ENCODE results near the gene PER3.

Gene PER3

GRCh38 chr1:7831458-7831857 is 47.4 kb downstream of the PER3 start:
- in situ Hi-C loops (cut with MboI; ENCODE audit: low sequenced_read_pairs) = no loop called here

- in situ Hi-C loops (cut with MboI; ENCODE audit: low sequenced_read_pairs) = no loop called here
Observed at GRCh38 chr1:7833035-7833434, 48.9 kb downstream of the PER3 start.

- in situ Hi-C loops (cut with MboI; ENCODE audit: low sequenced_read_pairs) = no loop called here
Observed at GRCh38 chr1:7838714-7839113, 54.6 kb downstream of the PER3 start.

- in situ Hi-C loops (cut with MboI; ENCODE audit: low sequenced_read_pairs) = no loop called here
Observed at GRCh38 chr1:7839526-7839925, 55.4 kb downstream of the PER3 start.

- in situ Hi-C loops (cut with MboI; ENCODE audit: low sequenced_read_pairs) = no loop called here
Observed at GRCh38 chr1:7842517-7842916, 58.4 kb downstream of the PER3 start.

- in situ Hi-C loops (cut with MboI; ENCODE audit: low sequenced_read_pairs) = no loop called here
Observed at GRCh38 chr1:7845761-7846160, 61.7 kb downstream of the PER3 start.

- in situ Hi-C loops (cut with MboI; ENCODE audit: low sequenced_read_pairs) = no loop called here
Observed at GRCh38 chr1:7846656-7847055, 62.6 kb downstream of the PER3 start.

- in situ Hi-C loops (cut with MboI; ENCODE audit: low sequenced_read_pairs) = no loop called here
Observed at GRCh38 chr1:7847599-7847998, 63.5 kb downstream of the PER3 start.

- in situ Hi-C loops (cut with MboI; ENCODE audit: low sequenced_read_pairs) = no loop called here
Observed at GRCh38 chr1:7850786-7851185, 66.7 kb downstream of the PER3 start.

- in situ Hi-C loops (cut with MboI; ENCODE audit: low sequenced_read_pairs) = no loop called here
Observed at GRCh38 chr1:7852804-7853683, 69.0 kb downstream of the PER3 start, which contains the start of gene UTS2. Gene UTS2, minus strand, starts transcription at chr1:7853065. Its CDS starts 62 bp downstream, at chr1:7853003.

GRCh38 chr1:7853684-7854026 is 69.6 kb downstream of the PER3 start:
- in situ Hi-C loops (cut with MboI; ENCODE audit: low sequenced_read_pairs) = no loop called here

- in situ Hi-C loops (cut with MboI; ENCODE audit: low sequenced_read_pairs) = no loop called here
Observed at GRCh38 chr1:7856345-7856744, 72.3 kb downstream of the PER3 start.

- in situ Hi-C loops (cut with MboI; ENCODE audit: low sequenced_read_pairs) = no loop called here
Observed at GRCh38 chr1:7857000-7857399, 72.9 kb downstream of the PER3 start.

GRCh38 chr1:7857985-7858384 is 73.9 kb downstream of the PER3 start:
- in situ Hi-C loops (cut with MboI; ENCODE audit: low sequenced_read_pairs) = no loop called here

GRCh38 chr1:7859406-7859805 is 75.3 kb downstream of the PER3 start:
- in situ Hi-C loops (cut with MboI; ENCODE audit: low sequenced_read_pairs) = no loop called here

- in situ Hi-C loops (cut with MboI; ENCODE audit: low sequenced_read_pairs) = no loop called here
Observed at GRCh38 chr1:7860130-7860529, 76.0 kb downstream of the PER3 start.

GRCh38 chr1:7861452-7861851 is 77.4 kb downstream of the PER3 start:
- in situ Hi-C loops (cut with MboI; ENCODE audit: low sequenced_read_pairs) = no loop called here

- in situ Hi-C loops (cut with MboI; ENCODE audit: low sequenced_read_pairs) = no loop called here
Observed at GRCh38 chr1:7862211-7863060, 78.3 kb downstream of the PER3 start.

- in situ Hi-C loops (cut with MboI; ENCODE audit: low sequenced_read_pairs) = no loop called here
Observed at GRCh38 chr1:7863756-7864328, 79.8 kb downstream of the PER3 start.

- in situ Hi-C loops (cut with MboI; ENCODE audit: low sequenced_read_pairs) = no loop called here
Observed at GRCh38 chr1:7865978-7866377, 81.9 kb downstream of the PER3 start.

GRCh38 chr1:7868070-7868780 is 84.1 kb downstream of the PER3 start:
- in situ Hi-C loops (cut with MboI; ENCODE audit: low sequenced_read_pairs) = no loop called here

All from hTERT RPE-1 (cell line).